HG03066 (cell line): ENCODE measurements around the gene INSR.

Experiments used
- ATAC-seq: cut with Tn5 transposase; IDR thresholded peaks from one replicate; pipeline ENCODE4 v1.9.1; 2021; ENCODE audit warnings: low read depth; ENCODE audit not compliant: unreplicated experiment

The INSR gene

DNA sequence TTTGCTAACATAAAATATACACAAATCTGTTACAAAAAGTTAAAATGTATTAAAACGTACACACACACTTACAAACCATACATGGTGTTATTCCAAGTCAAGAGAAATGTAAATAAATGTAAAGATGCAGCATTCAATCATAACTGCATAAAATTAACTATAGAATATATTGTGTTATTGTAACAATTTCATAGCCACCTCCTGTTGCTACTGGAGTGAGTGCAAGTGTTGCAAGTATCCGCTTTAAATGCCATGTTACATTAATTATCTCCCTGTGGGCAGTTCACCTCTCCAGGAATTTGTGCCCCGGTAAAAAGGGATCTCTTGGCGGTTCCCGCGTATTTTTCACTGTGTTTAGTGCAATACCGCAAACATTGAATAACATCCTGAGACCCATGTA lies 3.5 kb upstream of the INSR start:
- ATAC-seq, result no peak

GRCh38 chr19:7295912-7296536 lies 1.8 kb upstream of the INSR start:
- ATAC-seq, result no peak

DNA sequence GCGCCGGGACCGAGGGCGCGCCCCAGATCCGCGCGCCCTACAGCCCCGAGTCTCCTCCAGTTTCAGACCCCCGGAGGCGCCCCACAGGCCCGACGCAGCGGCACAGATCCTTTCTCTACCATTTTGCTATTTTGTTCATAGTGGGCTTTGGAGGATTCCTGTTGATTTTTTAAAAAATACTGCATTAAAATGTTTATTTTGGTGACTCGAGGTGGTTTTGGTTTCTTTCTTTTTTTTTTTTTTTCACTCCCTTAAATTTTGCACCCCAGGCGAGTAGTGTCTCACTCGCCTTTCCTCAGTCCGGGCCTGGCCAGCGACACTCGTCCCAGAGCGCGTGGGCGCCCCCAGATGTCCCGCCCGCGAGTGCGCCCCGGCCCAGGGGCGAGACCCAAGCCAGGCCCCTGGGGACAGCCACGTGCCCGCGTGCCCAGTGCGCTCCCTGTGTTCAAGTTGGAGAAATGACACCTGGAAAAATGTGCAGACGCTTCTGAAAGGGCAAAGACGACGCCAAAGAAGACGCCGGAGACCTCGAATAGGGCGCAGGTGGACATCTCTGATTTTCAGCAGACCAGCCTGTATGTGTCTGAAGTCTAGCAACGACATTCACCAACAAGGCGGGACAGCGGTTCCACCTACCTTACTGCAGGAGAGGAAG lies 471 bp upstream of the INSR start:
- no peak for ATAC-seq

DNA sequence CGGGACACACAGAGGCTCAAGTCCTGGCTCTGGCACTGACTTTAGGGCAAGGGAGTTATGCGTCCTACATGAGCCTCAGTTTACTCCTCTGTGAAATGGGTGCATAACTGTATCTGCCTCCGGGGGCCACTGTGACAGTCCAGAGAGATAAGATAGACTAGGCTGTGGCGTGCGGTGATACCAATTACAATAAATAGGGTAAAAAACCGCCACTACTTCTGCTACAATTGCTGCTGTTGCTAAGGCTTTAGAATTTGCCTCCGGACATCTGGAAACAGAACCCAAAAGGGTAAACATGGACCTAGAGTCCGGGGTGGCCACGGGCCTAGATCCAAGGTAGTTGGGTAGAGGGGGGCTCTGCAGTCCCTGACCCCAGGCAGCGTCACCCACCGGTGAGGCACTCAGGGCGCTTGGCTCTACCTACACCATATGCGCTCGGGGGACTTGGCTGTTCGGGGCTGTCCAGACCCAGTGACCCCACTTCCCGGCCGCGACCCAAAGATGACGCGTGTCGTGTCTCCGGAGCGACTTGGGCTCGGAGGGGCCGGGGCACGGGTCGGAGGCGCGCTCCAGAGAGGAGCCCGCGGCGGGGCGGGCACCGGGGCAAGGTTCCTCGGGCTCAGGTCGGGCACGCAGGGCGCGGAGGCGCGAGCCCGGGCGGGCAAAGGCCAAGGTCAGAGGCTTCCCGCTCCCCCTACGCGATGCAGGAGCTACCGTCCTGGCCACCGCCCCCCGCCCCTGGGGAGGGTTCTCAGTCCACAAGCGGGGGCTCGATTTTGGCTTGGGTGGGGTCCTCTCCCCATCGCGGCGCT lies 1.1 kb downstream of the INSR start:
- ATAC-seq, result no peak

GRCh38 chr19:7292352-7292949 lies 1.8 kb downstream of the INSR start:
- no peak for ATAC-seq

DNA sequence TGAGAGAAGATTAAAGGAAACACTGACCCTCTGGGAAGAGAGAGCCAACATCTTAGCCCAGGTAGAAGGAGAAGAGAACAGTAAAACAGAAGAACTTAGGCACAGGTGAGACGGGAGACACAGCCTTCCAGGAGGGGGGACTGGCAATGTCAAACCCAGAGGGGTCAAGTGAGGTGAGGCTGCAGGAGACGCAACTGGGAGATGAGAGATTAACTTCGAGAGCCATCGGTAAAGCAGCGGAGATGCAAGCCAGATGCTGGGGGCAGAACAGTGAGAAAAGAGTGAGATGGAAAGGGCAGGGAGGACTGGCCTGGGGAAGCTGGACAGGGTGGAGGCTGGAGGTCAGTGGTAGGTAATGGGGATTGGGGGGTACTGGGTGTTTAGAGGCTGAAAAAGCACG lies 5.2 kb downstream of the INSR start:
- ATAC-seq, result no peak

- no peak for ATAC-seq
Measured at GRCh38 chr19:7288131-7288530, 6.1 kb downstream of the INSR start.

GRCh38 chr19:7287722-7288121 lies 6.5 kb downstream of the INSR start:
- no peak for ATAC-seq

DNA sequence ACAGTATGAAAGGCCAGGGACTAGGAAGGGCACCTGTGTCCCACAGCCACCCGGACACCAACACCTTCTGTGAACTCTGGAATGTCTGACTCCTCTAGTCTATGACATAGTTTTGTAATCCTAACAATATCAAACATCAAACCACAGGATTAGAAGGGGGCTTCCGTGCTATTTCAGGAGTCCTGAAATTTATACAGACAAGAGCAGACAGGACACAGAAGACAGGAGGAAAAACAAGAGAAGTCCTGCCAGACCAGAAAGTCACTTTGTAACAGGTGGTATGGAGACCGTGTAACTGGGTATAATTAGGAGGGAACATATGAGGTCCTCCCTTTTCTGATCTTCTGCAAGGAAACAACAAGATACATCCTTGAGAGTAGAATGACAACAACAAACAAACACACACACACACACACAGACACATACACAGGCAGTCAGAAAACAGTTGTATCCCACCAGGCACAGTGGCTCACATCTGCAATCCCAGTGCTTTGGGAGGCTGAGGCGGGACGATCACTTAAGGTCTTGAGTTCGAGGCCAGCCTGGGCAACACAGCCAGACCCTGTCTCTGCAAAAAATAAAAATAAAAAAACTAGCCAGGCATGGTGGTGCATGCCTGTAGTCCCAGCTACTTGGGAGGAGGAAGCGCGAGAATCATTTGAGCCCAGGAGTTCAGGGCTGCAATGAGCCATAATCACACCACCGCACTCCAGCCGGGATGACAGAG lies 13.1 kb downstream of the INSR start:
- no peak for ATAC-seq

DNA sequence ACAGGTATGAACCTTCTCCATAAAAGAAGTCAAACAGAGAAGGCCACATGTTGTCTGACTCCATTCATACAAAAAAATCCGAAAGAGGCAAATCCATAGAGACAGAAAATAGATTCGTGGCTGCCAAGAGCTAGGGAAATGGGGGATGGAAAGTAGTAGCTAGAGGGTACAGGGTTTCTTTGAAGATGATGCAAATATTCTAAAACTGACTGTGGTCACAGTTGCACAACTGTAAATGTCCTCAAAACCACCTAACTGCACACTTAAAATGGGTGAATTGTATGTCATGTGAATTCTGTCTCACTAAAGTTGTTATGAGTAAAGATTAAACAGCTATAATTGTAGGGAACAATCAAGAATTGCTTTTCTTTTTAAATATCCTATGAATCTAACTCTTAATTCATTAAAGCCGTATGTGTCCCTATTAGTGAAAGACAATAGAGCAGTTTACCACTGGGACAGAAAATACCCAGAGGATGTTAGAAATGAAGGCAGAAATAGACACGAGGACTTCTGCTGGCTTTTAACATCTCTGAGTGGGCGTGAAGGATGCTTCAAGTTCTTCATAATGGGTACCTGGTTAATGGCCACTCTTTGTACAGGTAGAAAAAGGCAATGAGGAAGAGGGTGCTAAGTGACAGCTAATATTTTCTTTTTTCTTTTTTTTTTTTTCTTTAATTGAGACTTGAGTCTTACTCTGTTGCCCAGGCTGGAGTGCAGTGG lies 21.2 kb downstream of the INSR start:
- ATAC-seq, result no peak

DNA sequence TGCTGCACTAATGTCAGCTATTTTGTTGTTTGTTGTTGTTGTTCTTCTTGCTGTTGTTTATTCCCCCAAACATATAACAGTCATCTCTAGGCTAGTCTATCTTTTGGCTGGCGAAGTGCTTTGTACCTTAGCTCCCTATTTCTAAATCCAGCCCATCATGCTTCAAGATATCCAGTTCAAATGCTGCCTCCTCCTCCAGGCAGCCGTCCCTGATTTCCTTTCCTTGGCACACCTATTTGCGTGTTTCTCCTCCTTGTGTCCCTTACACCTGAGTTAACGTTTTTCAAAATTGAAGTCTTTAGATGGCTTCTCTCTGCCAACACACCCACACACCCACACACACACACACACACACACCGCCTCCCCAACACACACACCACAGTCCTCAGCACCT lies 25.5 kb downstream of the INSR start:
- no peak for ATAC-seq

GRCh38 chr19:7267792-7268704 lies 26.2 kb downstream of the INSR start:
- ATAC-seq, result no peak

- no peak for ATAC-seq
Measured at GRCh38 chr19:7266832-7267231, 27.4 kb downstream of the INSR start.

DNA sequence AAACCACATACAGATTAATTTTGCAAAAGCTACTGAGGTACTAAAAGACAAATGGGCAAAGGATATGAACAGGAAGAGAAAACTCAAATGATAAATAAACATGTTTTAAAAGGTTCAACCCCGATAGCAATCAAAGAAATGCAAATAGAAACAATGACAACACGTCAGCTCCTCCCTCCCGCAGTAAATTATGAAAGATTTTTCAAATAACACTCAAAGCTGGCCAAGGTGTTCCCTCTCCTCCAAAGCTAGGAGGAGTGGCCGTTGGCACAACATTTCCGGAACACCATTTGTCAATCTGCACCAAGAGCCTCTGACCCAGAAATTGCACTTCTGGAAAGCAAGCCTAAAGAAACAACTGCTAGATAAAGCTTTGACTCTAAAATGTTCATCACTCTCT lies 28.3 kb downstream of the INSR start:
- no peak for ATAC-seq

DNA sequence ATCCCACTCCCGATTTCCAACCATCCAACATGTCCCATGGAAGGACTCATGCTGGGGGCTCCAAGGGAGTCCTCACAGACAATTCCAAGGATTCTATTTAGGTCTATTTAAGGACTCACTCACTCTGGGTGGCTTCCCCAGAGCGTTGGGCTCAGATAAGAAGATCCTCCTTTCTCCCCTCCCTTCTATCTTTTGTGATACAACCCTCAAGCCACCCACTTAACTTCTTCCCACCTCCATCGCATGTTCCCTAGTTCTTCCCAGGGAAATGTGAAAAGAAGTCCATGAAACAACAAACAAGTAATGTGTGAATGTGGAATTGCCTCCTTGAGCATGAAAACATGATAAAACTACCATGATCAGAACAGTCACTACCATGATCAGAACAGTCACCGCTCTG lies 29.4 kb downstream of the INSR start:
- no peak for ATAC-seq

DNA sequence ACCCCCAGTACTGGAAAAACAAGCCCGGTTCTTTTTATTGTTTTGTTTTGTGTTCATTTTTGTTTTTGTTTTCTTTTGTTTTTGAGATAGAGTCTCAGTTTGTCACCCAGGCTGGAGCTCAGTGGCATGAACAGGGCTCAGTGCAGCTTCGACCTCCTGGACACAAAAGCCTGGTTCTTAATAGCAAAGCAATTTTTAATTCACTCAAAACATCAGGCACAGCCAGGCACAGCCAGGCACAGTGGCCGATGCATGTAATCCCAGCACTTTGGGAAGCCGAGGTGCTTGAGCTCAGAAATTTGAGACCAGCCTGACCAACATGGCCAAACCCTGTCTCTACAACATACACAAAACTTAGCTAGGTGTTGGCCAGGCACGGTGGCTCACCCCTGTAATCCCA lies 30.7 kb downstream of the INSR start:
- no peak for ATAC-seq

DNA sequence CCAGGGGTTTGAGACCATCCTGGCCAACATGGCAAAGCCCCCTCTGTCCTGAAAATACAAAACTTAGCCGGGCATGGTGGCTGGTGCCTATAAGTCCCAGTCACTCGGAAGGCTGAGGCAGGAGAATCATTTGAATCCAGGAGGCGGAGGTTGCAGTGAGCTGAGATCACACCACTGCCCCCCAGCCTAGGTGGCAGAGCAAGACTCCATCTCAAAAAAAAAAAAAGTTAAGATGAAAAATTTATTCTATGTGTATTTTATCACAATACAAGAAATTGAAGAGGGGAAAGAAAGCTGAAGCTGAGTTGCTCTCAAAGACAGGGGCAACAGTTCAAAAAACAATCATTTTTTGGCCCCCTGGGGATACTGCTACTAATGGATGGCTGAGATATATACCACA lies 31.1 kb downstream of the INSR start:
- no peak for ATAC-seq

DNA sequence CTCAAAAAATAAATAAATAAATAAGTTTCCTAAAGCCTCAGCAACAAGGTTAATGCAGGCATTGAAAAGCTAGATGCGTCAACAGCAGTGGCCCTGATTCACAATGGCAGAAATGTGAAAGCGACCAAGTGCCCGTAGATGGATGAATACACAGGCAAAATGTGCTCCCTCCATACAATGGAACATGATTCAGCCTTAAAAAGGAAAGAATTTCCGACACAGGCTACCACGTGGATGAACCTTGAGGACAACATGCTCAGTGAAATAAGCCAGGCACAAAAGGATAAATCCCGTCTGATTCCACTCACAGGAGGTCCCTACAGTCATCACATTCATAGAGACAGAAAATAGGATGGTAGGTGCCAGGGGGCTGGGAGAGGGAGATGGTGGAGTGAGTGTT lies 31.7 kb downstream of the INSR start:
- ATAC-seq, result no peak

DNA sequence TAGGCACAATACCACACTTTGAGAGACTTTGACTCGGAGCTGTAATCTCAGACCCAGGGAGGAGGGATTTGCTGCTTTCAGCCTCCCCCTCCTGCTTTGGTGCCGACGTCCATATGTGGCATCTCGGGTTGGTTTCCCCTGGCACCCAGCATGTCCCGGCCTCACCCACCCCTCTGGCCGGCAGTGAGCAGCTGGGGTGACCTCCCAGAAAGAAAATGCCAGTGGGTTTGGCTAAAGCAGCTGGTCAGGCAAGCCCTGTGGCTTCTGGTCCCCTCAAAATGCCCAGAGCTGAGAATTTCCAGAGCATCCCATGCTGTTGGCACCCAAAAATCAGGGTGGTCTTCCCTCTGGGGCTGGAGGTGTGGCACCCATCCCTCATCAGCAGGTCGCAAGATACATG lies 34.1 kb downstream of the INSR start:
- no peak for ATAC-seq
